RWPE2 (cell line): ENCODE results near the gene PADI4.
A peak's percentile ranks its signal among the peaks of the same experiment; 100 is the strongest.
"Not testable (repeated sequence)": the region's sequence is repeated elsewhere in the genome, so short reads cannot be mapped to it uniquely, and the experiment has no call there.

Experiments
- ATAC-seq: fragments of 200-7000 bp; cut with Tn5 transposase; 3 replicates; pipeline ENCODE4 v1.9.1; 2021; ENCODE audit warnings: low read depth
- DNase-seq: peaks from one replicate; pipeline ENCODE4 v3.0.0-alpha.2; 2020; ENCODE audit warnings: low spot score
- H3K27ac ChIP-seq: fragments of 450-650 bp; 2 replicates; pipeline ENCODE4 v1.5.1; 2017; ENCODE audit warnings: mild to moderate bottlenecking; ENCODE audit not compliant: poor library complexity, severe bottlenecking
- H3K27me3 ChIP-seq: fragments of 250-450 bp; sonication (Bioruptor Pico); 2 replicates; pipeline ENCODE4 v1.5.1; 2021; ENCODE audit warnings: mild to moderate bottlenecking, moderate library complexity; ENCODE audit not compliant: insufficient read depth, poor library complexity, severe bottlenecking
- H3K36me3 ChIP-seq: fragments of 250-450 bp; sonication (Bioruptor Pico); 2 replicates; pipeline ENCODE4 v1.5.1; 2020; ENCODE audit warnings: low read depth, mild to moderate bottlenecking, moderate library complexity
- H3K4me1 ChIP-seq: fragments of 250-450 bp; sonication (Bioruptor Pico); 2 replicates; pipeline ENCODE4 v1.5.1; 2021; ENCODE audit warnings: mild to moderate bottlenecking, moderate library complexity; ENCODE audit not compliant: insufficient read depth, poor library complexity, severe bottlenecking
- H3K4me3 ChIP-seq: fragments of 250-450 bp; sonication (Bioruptor Pico); 2 replicates; pipeline ENCODE4 v1.5.1; 2021; ENCODE audit warnings: mild to moderate bottlenecking, moderate library complexity; ENCODE audit not compliant: severe bottlenecking
- H3K9me3 ChIP-seq: fragments of 250-450 bp; sonication (Bioruptor Pico); 2 replicates; pipeline ENCODE4 v1.5.1; 2021; ENCODE audit warnings: mild to moderate bottlenecking, moderate library complexity; ENCODE audit not compliant: severe bottlenecking
- TF ChIP-seq, protein P1 (sequence below): fragments of 450-650 bp; IDR thresholded peaks from one replicate; pipeline ENCODE4 v1.5.1; 2017; ENCODE audit warnings: mild to moderate bottlenecking, moderate library complexity; ENCODE audit not compliant: poor library complexity, severe bottlenecking

PADI4 gene

DNA sequence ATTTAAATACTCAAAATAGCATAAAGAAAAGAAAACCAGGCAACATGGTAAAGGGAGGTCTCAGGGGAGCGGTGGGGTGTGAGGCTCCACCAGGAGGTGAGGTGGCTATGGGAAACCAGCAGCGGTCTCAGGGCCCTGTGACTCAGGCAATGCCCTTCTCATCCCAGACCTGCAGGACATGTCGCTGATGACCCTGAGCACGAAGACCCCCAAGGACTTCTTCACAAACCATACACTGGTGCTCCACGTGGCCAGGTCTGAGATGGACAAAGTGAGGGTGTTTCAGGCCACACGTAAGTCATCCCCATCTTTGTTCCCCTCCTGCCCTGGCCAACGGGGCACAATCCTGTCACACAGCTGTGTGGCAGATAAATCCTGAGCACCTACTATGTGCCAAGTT is 31.5 kb downstream of the PADI4 start:
- Histone ChIP-seq H3K9me3 (no peaks in the 10 kb centered on the region), H3K27ac (peak overlapping the region; percentile 7), H3K4me1 (peaks cover 5% of the 10 kb centered on the region), H3K27me3 (no peaks in the 10 kb centered on the region), H3K36me3 (no peaks in the 10 kb centered on the region), H3K4me3 (no peak overlapping the region)
- no peak for ATAC-seq
- TF ChIP-seq, protein P1, sequence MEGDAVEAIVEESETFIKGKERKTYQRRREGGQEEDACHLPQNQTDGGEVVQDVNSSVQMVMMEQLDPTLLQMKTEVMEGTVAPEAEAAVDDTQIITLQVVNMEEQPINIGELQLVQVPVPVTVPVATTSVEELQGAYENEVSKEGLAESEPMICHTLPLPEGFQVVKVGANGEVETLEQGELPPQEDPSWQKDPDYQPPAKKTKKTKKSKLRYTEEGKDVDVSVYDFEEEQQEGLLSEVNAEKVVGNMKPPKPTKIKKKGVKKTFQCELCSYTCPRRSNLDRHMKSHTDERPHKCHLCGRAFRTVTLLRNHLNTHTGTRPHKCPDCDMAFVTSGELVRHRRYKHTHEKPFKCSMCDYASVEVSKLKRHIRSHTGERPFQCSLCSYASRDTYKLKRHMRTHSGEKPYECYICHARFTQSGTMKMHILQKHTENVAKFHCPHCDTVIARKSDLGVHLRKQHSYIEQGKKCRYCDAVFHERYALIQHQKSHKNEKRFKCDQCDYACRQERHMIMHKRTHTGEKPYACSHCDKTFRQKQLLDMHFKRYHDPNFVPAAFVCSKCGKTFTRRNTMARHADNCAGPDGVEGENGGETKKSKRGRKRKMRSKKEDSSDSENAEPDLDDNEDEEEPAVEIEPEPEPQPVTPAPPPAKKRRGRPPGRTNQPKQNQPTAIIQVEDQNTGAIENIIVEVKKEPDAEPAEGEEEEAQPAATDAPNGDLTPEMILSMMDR = no peak
- DNase-seq = no peak

DNA sequence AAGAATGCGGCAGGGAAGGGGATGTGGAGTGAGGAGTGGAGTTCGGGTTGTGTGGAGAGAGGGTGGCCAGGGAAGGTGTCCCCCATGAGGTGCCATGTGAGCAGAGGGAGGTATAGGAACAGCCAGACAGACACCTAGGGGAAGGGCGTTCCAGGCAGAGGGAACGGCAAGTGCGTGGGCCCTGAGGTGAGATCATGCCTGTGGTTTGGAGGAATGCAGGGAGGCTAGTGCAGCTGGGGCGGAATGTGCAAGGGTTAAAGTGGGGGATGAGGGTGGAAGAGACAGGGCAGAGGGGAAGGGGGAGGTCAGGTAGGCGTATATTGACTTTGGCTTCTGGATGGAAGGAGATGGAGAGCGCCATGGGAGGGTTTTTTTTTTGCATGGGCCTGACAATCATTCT is 32.4 kb downstream of the PADI4 start:
- DNase-seq = no peak

DNA sequence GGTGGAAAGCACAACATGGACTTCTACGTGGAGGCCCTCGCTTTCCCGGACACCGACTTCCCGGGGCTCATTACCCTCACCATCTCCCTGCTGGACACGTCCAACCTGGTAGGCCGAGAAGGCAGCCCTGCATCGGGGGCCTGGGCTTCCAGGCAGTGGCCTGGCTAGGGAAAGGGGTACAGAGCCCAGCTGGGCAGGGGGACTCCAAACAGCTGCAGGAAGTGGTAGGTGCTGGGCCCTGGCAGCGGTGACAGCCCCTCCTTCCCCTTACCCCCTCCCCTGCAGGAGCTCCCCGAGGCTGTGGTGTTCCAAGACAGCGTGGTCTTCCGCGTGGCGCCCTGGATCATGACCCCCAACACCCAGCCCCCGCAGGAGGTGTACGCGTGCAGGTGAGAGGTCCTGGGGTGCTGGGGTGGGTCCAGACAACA is 34.0 kb downstream of the PADI4 start:
- TF ChIP-seq, protein P1 = no peak
- H3K4me1 ChIP-seq = peaks cover 5% of the 10 kb centered on the region
- no peak for DNase-seq
- H3K27ac ChIP-seq = no peak overlapping the region
- no peaks in the 10 kb centered on the region for H3K27me3 ChIP-seq
- peaks cover 2% of the 10 kb centered on the region for H3K9me3 ChIP-seq
- H3K36me3 ChIP-seq = no peaks in the 10 kb centered on the region
- H3K4me3 ChIP-seq = no peak overlapping the region
- no peak for ATAC-seq

More for the DNA sequence above, 32.4 kb downstream of the PADI4 start:
- Histone ChIP-seq H3K36me3 (no peaks in the 10 kb centered on the region), H3K27me3 (no peaks in the 10 kb centered on the region), H3K27ac (peak overlapping the region; percentile 7), H3K4me1 (peaks cover 5% of the 10 kb centered on the region), H3K4me3 (no peak overlapping the region), H3K9me3 (no peaks in the 10 kb centered on the region)
- TF ChIP-seq, protein P1 = no peak
- peak; percentile 78 for ATAC-seq

DNA sequence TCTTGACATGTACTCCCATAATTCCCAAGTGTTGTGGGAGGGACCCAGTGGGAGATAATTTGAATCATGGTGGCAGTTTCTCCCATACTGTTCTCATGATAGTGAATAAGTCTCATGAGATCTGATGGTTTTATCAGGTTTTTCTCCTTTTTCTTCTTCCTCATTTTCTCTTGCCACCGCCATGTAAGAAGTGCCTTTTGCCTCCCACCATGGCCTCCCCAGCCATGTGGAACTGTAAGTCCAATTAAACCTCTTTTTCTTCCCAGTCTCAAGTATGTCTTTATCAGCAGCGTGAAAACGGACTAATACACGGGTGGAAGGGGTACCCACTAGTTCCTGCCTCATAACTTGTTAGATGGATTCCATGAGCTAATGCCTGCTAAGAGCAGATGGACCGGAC is 37.5 kb downstream of the PADI4 start:
- not testable (repeated sequence) for H3K36me3 ChIP-seq, H3K9me3 ChIP-seq, H3K27ac ChIP-seq, H3K4me3 ChIP-seq, H3K27me3 ChIP-seq, DNase-seq, ATAC-seq
- peaks cover 13% of the 10 kb centered on the region for H3K4me1 ChIP-seq

DNA sequence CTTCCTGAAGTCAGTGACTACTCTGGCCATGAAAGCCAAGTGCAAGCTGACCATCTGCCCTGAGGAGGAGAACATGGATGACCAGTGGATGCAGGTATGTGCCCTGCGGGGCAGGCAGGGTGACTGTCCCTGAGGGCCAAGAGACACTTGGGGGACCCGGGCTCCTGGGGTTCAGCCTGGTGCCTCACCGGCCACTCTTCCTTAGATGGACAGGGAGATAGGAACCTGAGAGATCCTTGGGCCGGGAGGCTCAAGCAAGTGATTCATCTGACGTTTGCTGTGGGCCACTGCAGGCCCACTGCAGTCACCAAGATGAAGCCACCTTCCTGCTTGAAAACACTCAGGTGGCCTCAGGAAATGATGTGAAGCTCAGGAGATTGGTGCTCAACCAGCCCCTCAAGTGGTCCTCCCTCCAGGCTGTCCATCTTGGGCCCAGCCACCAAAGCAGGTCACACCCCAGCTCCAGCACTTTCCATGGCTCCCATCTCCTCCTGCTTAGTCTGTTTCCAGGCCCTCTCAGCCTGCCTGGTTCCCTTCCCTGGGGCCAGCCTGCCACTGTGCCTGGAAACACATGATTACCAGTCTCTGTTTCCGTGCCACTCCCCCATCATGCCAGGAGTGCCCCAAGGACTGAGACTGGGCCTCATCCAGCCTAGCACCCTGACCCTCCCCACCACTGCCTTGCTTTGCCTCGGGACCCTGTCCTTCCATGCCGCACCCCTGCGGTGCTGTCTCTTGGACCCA is 38.2 kb downstream of the PADI4 start:
- DNase-seq (no peak), ATAC-seq (no peak)

More for the DNA sequence above, 38.2 kb downstream of the PADI4 start:
- Histone ChIP-seq H3K4me1 (peaks cover 13% of the 10 kb centered on the region), H3K9me3 (peaks cover 2% of the 10 kb centered on the region), H3K4me3 (no peak overlapping the region), H3K27ac (no peak overlapping the region), H3K27me3 (no peaks in the 10 kb centered on the region), H3K36me3 (no peaks in the 10 kb centered on the region)
- TF ChIP-seq, protein P1 = no peak
